Endothelial cell of umbilical vein (primary cell): ENCODE results near the gene HSPA6. TPM values are rescaled to one million over a fixed set of nuclear protein-coding genes. Genes with fewer than 3 reads are reported as not detected.
"Not testable (repeated sequence)": the region's sequence is repeated elsewhere in the genome, so short reads cannot be mapped to it uniquely, and the experiment has no call there.

Source experiments
- BruUV-seq: library from RNA; stranded (reverse); fragments of 400-500 nt; replicated peaks from 2 replicates; lab custom pipeline; 2021; lab: Mats Ljungman, UMichigan
- CTCF ChIA-PET: fragments of 300-600, 350-600 bp; sonication (Branson Sonifier 250); formaldehyde crosslinking; loops from one replicate; lab custom pipeline; 2021; ENCODE audit warnings: antibody characterized with exemption, inconsistent platforms; lab: Charles Lee
- POLR2A ChIA-PET: fragments of 300-600, 350-600 bp; sonication (Branson Sonifier 250); formaldehyde crosslinking; loops from one replicate; lab custom pipeline; 2021; ENCODE audit warnings: antibody characterized with exemption, inconsistent platforms; lab: Charles Lee
- DNase-seq: peaks from one replicate; pipeline ENCODE4 v3.0.0-alpha.2; 2011; ENCODE audit warnings: low read depth, low spot score
- FAIRE-seq: peaks from 2 replicates; lab custom pipeline; 2011; peaks lifted over from hg19 to GRCh38; lab: Jason Lieb, UNC
- H2AFZ ChIP-seq: 2 replicates; pipeline ENCODE4 v1.6.0; 2012; ENCODE audit warnings: low read depth, low read length, control low read depth, inconsistent platforms
- H3K27ac ChIP-seq: 2 replicates; pipeline ENCODE4 v1.5.1; 2011; ENCODE audit warnings: low read depth, mild to moderate bottlenecking, control low read depth, low read length, moderate library complexity; ENCODE audit not compliant: insufficient read depth
- H3K27me3 ChIP-seq, 2 experiments: 2 replicates each; pipeline versions ENCODE4 v1.6.0 to v1.6.1; 2011; ENCODE audit warnings: low read length in 2 of 2, mixed read lengths in 1 of 2; ENCODE audit not compliant: control insufficient read depth in 2 of 2, insufficient read depth in 2 of 2
- H3K36me3 ChIP-seq, 2 experiments: 2 replicates in 1 of 2; 3 replicates in 1 of 2; pipeline ENCODE4 v1.5.1; 2011; ENCODE audit warnings: low read length in 2 of 2, mild to moderate bottlenecking in 1 of 2, moderate library complexity in 1 of 2; ENCODE audit not compliant: control insufficient read depth in 2 of 2, insufficient read depth in 2 of 2; ENCODE audit errors: extremely low read depth in 1 of 2
- H3K4me1 ChIP-seq: 3 replicates; pipeline ENCODE4 v1.5.1; 2011; ENCODE audit warnings: mild to moderate bottlenecking, low read length; ENCODE audit not compliant: control insufficient read depth, insufficient read depth; ENCODE audit errors: extremely low read depth
- H3K4me2 ChIP-seq: 2 replicates; pipeline ENCODE4 v1.6.1; 2011; ENCODE audit warnings: low read length, control low read depth, mixed read lengths; ENCODE audit not compliant: insufficient read depth
- H3K4me3 ChIP-seq, 3 experiments: fragments of 200-600 bp in 1 of 3; sonication (generic), shearing (Covaris generic) in 1 of 3; replicated peaks in 1 of 3; 2 replicates each; pipeline ENCODE4 v1.5.1; 2011 to 2016; ENCODE audit warnings: control low read depth in 3 of 3, low read length in 3 of 3, mild to moderate bottlenecking in 2 of 3, inconsistent platforms in 1 of 3, low read depth in 1 of 3, moderate library complexity in 1 of 3; ENCODE audit not compliant: insufficient read depth in 1 of 3
- H3K79me2 ChIP-seq: 2 replicates; pipeline ENCODE4 v1.6.0; 2012; ENCODE audit warnings: low read length, inconsistent platforms; ENCODE audit not compliant: control insufficient read depth, insufficient read depth
- H3K9ac ChIP-seq: replicated peaks from 2 replicates; pipeline ENCODE3; 2011; ENCODE audit warnings: low read length, control low read depth; ENCODE audit not compliant: insufficient read depth; ENCODE audit errors: extremely low read depth
- H3K9me1 ChIP-seq: replicated peaks from 3 replicates; pipeline ENCODE4 v1.6.0; 2011; ENCODE audit warnings: mild to moderate bottlenecking, low read length; ENCODE audit not compliant: control insufficient read depth, insufficient read depth; ENCODE audit errors: extremely low read depth
- H3K9me3 ChIP-seq: replicated peaks from 2 replicates; pipeline ENCODE4 v1.5.1; 2012; ENCODE audit warnings: low read length, inconsistent platforms; ENCODE audit not compliant: control insufficient read depth, insufficient read depth
- H4K20me1 ChIP-seq: replicated peaks from 2 replicates; pipeline ENCODE3; 2011; ENCODE audit warnings: mild to moderate bottlenecking, low read length; ENCODE audit not compliant: control insufficient read depth, insufficient read depth; ENCODE audit errors: extremely low read depth
- GATA2 ChIP-seq: IDR thresholded peaks from 2 replicates; pipeline ENCODE4 v1.7.0; 2011; ENCODE audit warnings: low read depth, mild to moderate bottlenecking, moderate library complexity, mixed read lengths, low read length; ENCODE audit not compliant: insufficient read length, insufficient read depth
- dilution Hi-C: fragments of 300-500 bp; cut with MboI; formaldehyde crosslinking; loops from one replicate; pipeline ENCODE4 v1.15.0; 2019; ENCODE audit warnings: low sequenced_read_pairs; ENCODE audit not compliant: extremely low pct_ligation_motif_present
- intact Hi-C: fragments of 100-400 bp; cut with micrococcal nuclease; formaldehyde crosslinking; loops from one replicate; pipeline ENCODE4 v1.10.0; 2022
- polyA plus RNA-seq, 4 experiments: library from polyadenylated mRNA; depleted of rRNA in 3 of 4; stranded (reverse) in 3 of 4; unstranded in 1 of 4; fragments of >200 nt; gene quantifications; 2 replicates each; pipeline versions ENCODE4 v1.2.1 to v1.2.3, GENCODE V29; 2011 to 2012; ENCODE audit warnings: missing spikeins in 1 of 4
- total RNA-seq: library from RNA; stranded (reverse); gene quantifications from 2 replicates; pipeline ENCODE4 v1.2.3, GENCODE V29; 2021

Gene HSPA6
- total and polyA plus RNA-seq, 2 donors (not counting 3 experiments of a cell fraction or from before 2014, with no cell fraction given): 0.10 to 0.13 TPM

GRCh38 chr1:161529463-161530104 is 5.2 kb downstream of the HSPA6 start:
- peak overlapping the region; percentile 47 for H3K4me2 ChIP-seq
- H3K79me2 ChIP-seq, H3K36me3 ChIP-seq, BruUV-seq, dilution Hi-C loops, H3K9me3 ChIP-seq, H4K20me1 ChIP-seq, POLR2A ChIA-PET, H2AFZ ChIP-seq, DNase-seq, H3K9ac ChIP-seq, H3K27ac ChIP-seq, CTCF ChIA-PET, H3K9me1 ChIP-seq, H3K27me3 ChIP-seq: not testable (repeated sequence)
- H3K4me1 ChIP-seq: peaks cover 12% of the 10 kb centered on the region
- peak; percentile 42 for FAIRE-seq
- intact Hi-C loops: loop anchor here (1.0 to 5.0 kb wide), 4 partner anchors 11 to 198 kb away; no protein-coding TSS in a partner anchor
- H3K4me3 ChIP-seq: peak overlapping the region in 2 of 3 experiments; percentile 16 to 36

DNA sequence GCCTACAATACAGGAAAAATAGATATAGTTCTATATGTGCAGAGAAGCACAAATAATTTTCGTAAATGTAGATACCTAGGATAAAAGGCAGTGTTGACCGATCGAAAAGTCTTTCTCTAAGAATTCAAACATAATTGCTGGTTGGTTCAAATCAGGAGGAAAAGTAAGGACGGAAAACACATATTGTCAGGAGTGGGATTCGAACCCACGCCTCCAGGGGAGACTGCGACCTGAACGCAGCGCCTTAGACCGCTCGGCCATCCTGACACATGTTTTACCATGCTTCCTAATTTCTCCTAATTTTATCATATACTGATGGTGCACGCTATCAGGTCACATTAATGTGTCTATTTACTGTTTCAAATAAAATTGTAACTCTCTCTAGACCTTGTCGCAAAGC is 5.8 kb downstream of the HSPA6 start:
- BruUV-seq: not testable (repeated sequence)

More for the DNA sequence above, 5.8 kb downstream of the HSPA6 start:
- H3K9me3 ChIP-seq, H4K20me1 ChIP-seq, POLR2A ChIA-PET, FAIRE-seq, H3K9me1 ChIP-seq, H3K79me2 ChIP-seq, H3K27me3 ChIP-seq, dilution Hi-C loops, H3K36me3 ChIP-seq: not testable (repeated sequence)
- DNase-seq: peak; percentile 80
- peak overlapping the region; percentile 48 for H3K9ac ChIP-seq
- H2AFZ ChIP-seq: peak overlapping the region; percentile 58
- H3K4me2 ChIP-seq: peak overlapping the region; percentile 47
- H3K4me1 ChIP-seq: peaks cover 12% of the 10 kb centered on the region
- TF ChIP-seq GATA2: peak; percentile 9
- peak overlapping the region; percentile 26 to 63 (median 41) for H3K4me3 ChIP-seq
- intact Hi-C loops: loop anchor here (1.0 to 5.0 kb wide), 4 partner anchors 10 to 197 kb away; no protein-coding TSS in a partner anchor
- H3K27ac ChIP-seq: peak overlapping the region; percentile 41
- CTCF ChIA-PET: interaction anchor here (1.4 kb wide), 1 partner anchor 211 kb away, joined by 3 read pairs; no protein-coding TSS in a partner anchor
